GM12892 (cell line): ENCODE measurements around the gene ATE1.

ENCODE experiments used
- DNase-seq: peaks from one replicate; pipeline ENCODE4 v3.0.0; 2011; ENCODE audit not compliant: insufficient read length
- FAIRE-seq: peaks from 2 replicates; lab custom pipeline; 2011; peaks lifted over from hg19 to GRCh38; lab: Jason Lieb, UNC
- POLR2A ChIP-seq: IDR thresholded peaks from 2 replicates; pipeline ENCODE4 v1.6.1; 2011; ENCODE audit warnings: low read depth, low read length, control low read depth
- POLR2AphosphoS5 ChIP-seq: IDR thresholded peaks from 2 replicates; pipeline ENCODE4 v1.6.1; 2011; ENCODE audit warnings: low read depth, low read length, control low read depth
- TAF1 ChIP-seq: IDR thresholded peaks from 2 replicates; pipeline ENCODE4 v1.6.1; 2011; ENCODE audit warnings: low read depth, mild to moderate bottlenecking, control low read depth, low read length, borderline replicate concordance

ATE1 gene

GRCh38 chr10:121735263-121735662, 192.6 kb downstream of the ATE1 start:
- no peak for FAIRE-seq
- TF ChIP-seq POLR2AphosphoS5 = no peak
- no peak for DNase-seq

- DNase-seq = no peak
- TF ChIP-seq POLR2AphosphoS5 = no peak
Observed at GRCh38 chr10:121734589-121735045, 193.2 kb downstream of the ATE1 start.

DNA sequence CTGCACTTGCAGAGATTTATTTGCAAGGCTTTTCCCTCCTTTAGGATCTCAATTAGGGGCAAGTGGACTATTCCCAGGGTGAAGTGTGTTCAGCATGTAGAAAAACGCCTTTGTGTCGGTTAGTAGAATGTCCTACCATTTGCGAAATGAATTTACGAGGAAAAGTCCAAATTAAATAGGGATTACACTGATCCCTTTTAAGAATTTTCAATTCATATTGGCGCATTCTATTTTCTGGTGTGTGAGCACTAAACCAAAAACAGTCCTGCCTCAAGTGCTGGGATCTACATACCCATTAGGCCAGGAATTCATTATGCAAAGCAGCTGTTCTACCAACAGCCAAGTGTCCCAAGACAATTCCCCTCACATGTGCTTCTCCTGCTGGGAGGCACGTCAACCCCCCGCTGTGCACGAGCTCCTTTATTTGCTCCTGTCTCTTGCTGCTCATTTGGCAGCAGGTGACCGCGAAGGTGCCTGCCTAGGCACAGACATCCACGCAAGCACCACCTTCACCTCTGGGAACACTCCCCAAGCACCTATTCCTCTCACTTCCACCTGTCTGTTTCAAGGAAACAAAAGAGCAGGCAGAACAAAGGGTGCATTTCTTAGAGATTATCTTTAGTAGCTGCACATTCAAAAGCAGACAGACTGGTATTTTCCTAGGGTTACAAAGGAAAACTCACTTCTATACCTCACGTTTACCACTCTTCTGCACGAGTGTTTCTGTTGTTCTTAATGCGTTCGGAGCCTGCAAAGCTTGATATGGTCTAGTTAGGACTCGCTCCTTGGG, 195.0 kb downstream of the ATE1 start:
- TF ChIP-seq TAF1 = no peak
- FAIRE-seq (no peak), DNase-seq (no peak)

More at GRCh38 chr10:121734589-121735045, 193.2 kb downstream of the ATE1 start:
- no peak for FAIRE-seq

DNA sequence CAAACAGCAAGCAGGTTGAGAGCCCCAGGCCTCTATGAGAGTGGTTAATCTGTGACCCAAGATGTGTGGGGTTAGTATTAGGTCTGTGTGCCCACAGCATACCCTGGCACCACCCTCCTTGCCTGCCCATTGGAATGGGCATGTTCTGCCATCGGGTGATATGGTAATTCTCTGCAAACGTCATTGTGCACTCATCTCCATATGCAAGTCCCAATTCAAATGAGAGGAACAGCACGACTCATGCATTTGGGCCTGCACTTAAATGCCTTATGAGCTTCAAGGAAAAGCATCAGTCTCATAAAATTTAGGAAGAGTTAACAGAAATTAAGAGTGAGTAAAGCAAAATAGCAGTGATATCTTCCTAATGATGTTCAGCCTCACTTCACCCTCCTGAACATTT, 195.7 kb downstream of the ATE1 start:
- no peak for DNase-seq
- TF ChIP-seq POLR2A = no peak
- TF ChIP-seq POLR2AphosphoS5 = no peak
- no peak for TF ChIP-seq TAF1
- no peak for FAIRE-seq

DNA sequence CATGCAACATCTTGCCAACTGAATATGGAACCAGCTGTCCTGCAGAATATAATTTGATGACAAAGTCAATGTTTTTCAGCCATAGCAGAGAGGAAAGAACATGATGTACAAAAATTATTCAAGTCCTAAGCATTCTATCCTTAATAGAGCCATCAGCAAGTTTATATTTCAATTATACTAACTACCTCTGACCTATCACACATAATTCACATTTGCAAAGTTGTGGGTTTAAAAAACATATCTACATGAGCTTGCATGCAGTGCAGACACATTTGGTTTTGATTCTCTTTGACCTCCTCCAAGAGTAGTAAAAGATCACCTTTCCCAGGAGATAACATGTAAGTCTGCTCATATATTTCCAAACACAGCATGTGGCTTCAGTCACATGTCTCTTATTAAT, 203.5 kb downstream of the ATE1 start:
- DNase-seq (no peak), FAIRE-seq (no peak)
- TF ChIP-seq POLR2A (no peak), POLR2AphosphoS5 (no peak), TAF1 (no peak)

- no peak for FAIRE-seq
- TF ChIP-seq POLR2A (no peak), POLR2AphosphoS5 (no peak), TAF1 (no peak)
Observed at GRCh38 chr10:121722665-121723064, 205.2 kb downstream of the ATE1 start.

DNA sequence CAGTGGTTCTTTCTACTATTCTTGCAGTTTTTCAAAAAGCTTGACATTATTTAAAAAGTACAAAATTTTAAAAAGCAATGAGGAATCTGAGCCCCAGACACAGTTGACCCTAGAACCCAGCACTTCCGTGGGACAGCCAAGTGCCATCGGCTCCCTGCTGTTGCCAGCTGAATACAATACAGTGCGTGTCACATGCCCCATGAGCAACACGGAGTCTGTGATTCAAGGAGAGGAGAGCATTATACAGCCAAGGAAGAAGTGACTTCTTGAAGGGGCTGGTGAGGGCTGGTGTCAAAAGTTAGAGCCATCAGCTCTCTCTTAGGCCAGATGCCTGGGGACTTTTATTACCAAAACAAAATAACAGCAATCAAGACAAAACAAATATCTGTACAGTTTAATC, 206.6 kb downstream of the ATE1 start:
- no peak for TF ChIP-seq POLR2AphosphoS5
- TF ChIP-seq POLR2A = no peak
- no peak for TF ChIP-seq TAF1
- no peak for FAIRE-seq
- no peak for DNase-seq

More at GRCh38 chr10:121722665-121723064, 205.2 kb downstream of the ATE1 start:
- DNase-seq = no peak

- DNase-seq (no peak), FAIRE-seq (no peak)
- TF ChIP-seq POLR2A = no peak
- TF ChIP-seq POLR2AphosphoS5 = no peak
- no peak for TF ChIP-seq TAF1
Observed at GRCh38 chr10:121715969-121716368, 211.9 kb downstream of the ATE1 start.

GRCh38 chr10:121715076-121715475, 212.8 kb downstream of the ATE1 start:
- FAIRE-seq = no peak
- no peak for DNase-seq
- TF ChIP-seq TAF1 = no peak
- TF ChIP-seq POLR2AphosphoS5 = no peak

DNA sequence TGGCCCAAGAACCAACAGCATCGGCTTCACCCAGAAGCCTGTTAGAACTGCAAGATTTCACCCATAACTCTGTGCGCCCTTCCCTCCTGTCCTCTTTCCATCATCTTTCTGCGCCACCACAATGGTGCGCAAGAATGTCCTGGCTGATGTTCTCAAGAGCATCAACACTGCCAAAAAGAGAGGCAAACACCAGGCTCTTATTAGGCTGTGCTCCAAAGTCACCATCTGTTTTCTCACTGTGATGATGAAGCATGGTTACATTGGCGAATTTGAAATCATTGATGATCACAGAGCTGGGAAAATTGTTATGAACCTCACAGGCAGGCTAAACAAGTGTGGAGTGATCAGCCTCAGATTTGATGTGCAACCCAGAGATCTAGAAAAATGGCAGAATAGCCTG, 214.3 kb downstream of the ATE1 start:
- FAIRE-seq (no peak), DNase-seq (no peak)
- no peak for TF ChIP-seq POLR2A
- TF ChIP-seq TAF1 = no peak
- TF ChIP-seq POLR2AphosphoS5 = no peak

DNA sequence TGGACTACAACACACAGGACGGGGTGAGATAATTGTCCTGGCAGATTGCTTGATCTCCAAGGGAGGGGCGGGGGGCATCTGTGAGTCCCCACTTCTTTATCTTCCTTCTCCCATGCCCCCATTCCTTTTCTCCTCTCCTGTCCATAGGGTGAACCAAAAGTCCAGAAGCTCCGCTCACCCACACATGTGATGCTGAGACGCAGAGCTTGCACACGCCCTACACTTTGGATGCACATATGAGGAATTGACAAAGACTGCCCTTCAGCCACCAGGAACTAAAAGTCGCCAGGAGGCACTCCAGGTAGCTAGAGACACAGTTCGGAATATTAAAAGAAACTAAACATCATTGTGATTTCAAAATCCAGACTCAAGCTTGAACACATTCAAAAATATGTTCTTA, 216.9 kb downstream of the ATE1 start:
- no peak for TF ChIP-seq POLR2A
- TF ChIP-seq POLR2AphosphoS5 = no peak
- no peak for TF ChIP-seq TAF1
- FAIRE-seq = no peak
- DNase-seq = no peak

GRCh38 chr10:121710207-121710606, 217.6 kb downstream of the ATE1 start:
- TF ChIP-seq TAF1 = no peak
- no peak for TF ChIP-seq POLR2AphosphoS5
- no peak for TF ChIP-seq POLR2A
- no peak for DNase-seq
- FAIRE-seq = no peak

- FAIRE-seq (no peak), DNase-seq (no peak)
- TF ChIP-seq TAF1 (no peak), POLR2A (no peak), POLR2AphosphoS5 (no peak)
Observed at GRCh38 chr10:121709675-121710073, 218.2 kb downstream of the ATE1 start.
